Effector memory CD4-positive, alpha-beta T cell (primary cell): Measurements from ENCODE around the gene EMP3.
"Not testable (repeated sequence)": the region's sequence is repeated elsewhere in the genome, so short reads cannot be mapped to it uniquely, and the experiment has no call there.

Source experiments
- DNase-seq, 3 donors: peaks; one replicate each; pipeline ENCODE4 v3.0.0-alpha.2; 2020
- H3K27ac ChIP-seq: 2 replicates; pipeline ENCODE4 v1.7.0; 2013; ENCODE audit warnings: mild to moderate bottlenecking, low read length, moderate library complexity; ENCODE audit not compliant: insufficient read depth, poor library complexity, severe bottlenecking
- H3K27me3 ChIP-seq: replicated peaks from 2 replicates; pipeline ENCODE4 v1.7.0; 2013; ENCODE audit warnings: mild to moderate bottlenecking, low read length; ENCODE audit not compliant: insufficient read depth, control insufficient read depth, poor library complexity, severe bottlenecking
- H3K36me3 ChIP-seq: 2 replicates; pipeline ENCODE4 v1.7.0; 2013; ENCODE audit warnings: mild to moderate bottlenecking, low read length, moderate library complexity; ENCODE audit not compliant: control insufficient read depth, insufficient read depth
- H3K4me1 ChIP-seq: 2 replicates; pipeline ENCODE4 v1.7.0; 2013; ENCODE audit warnings: low read length, mild to moderate bottlenecking; ENCODE audit not compliant: control insufficient read depth, insufficient read depth, poor library complexity, severe bottlenecking
- H3K4me3 ChIP-seq: 2 replicates; pipeline ENCODE4 v1.7.0; 2013; ENCODE audit warnings: low read length, low read depth, mild to moderate bottlenecking; ENCODE audit not compliant: insufficient read depth, poor library complexity, severe bottlenecking
- H3K9me3 ChIP-seq: 2 replicates; pipeline ENCODE4 v1.7.0; 2013; ENCODE audit warnings: mild to moderate bottlenecking, low read length, moderate library complexity; ENCODE audit not compliant: control insufficient read depth

EMP3 gene

GRCh38 chr19:48296963-48297734, 28.2 kb upstream of the EMP3 start:
- no peaks in the 10 kb centered on the region for H3K27me3 ChIP-seq
- H3K27ac ChIP-seq: no peak overlapping the region
- no peaks in the 10 kb centered on the region for H3K36me3 ChIP-seq
- no peaks in the 10 kb centered on the region for H3K9me3 ChIP-seq
- DNase-seq: no peak
- no peaks in the 10 kb centered on the region for H3K4me1 ChIP-seq
- no peak overlapping the region for H3K4me3 ChIP-seq

GRCh38 chr19:48297975-48298374, 27.4 kb upstream of the EMP3 start:
- no peaks in the 10 kb centered on the region for H3K27me3 ChIP-seq
- H3K4me1 ChIP-seq: no peaks in the 10 kb centered on the region
- no peak for DNase-seq

GRCh38 chr19:48301886-48302599, 23.3 kb upstream of the EMP3 start:
- H3K4me3 ChIP-seq: no peak overlapping the region

More at GRCh38 chr19:48297975-48298374, 27.4 kb upstream of the EMP3 start:
- H3K9me3 ChIP-seq: no peaks in the 10 kb centered on the region
- H3K27ac ChIP-seq: no peak overlapping the region
- H3K4me3 ChIP-seq: no peak overlapping the region
- no peaks in the 10 kb centered on the region for H3K36me3 ChIP-seq

GRCh38 chr19:48302600-48302959, 22.8 kb upstream of the EMP3 start:
- no peaks in the 10 kb centered on the region for H3K4me1 ChIP-seq

More at GRCh38 chr19:48301886-48302599, 23.3 kb upstream of the EMP3 start:
- no peak for DNase-seq
- Histone ChIP-seq H3K27ac (no peak overlapping the region), H3K4me1 (no peaks in the 10 kb centered on the region), H3K36me3 (no peaks in the 10 kb centered on the region), H3K9me3 (no peaks in the 10 kb centered on the region), H3K27me3 (no peaks in the 10 kb centered on the region)

GRCh38 chr19:48303367-48303766, 22.0 kb upstream of the EMP3 start:
- DNase-seq: no peak

More at GRCh38 chr19:48302600-48302959, 22.8 kb upstream of the EMP3 start:
- H3K36me3 ChIP-seq: no peaks in the 10 kb centered on the region
- no peak overlapping the region for H3K27ac ChIP-seq
- H3K27me3 ChIP-seq: no peaks in the 10 kb centered on the region
- H3K4me3 ChIP-seq: no peak overlapping the region
- DNase-seq: no peak
- no peaks in the 10 kb centered on the region for H3K9me3 ChIP-seq

GRCh38 chr19:48303866-48304265, 21.5 kb upstream of the EMP3 start:
- Histone ChIP-seq H3K9me3 (no peaks in the 10 kb centered on the region), H3K27me3 (no peaks in the 10 kb centered on the region), H3K27ac (no peak overlapping the region), H3K4me3 (no peak overlapping the region), H3K4me1 (no peaks in the 10 kb centered on the region), H3K36me3 (no peaks in the 10 kb centered on the region)
- DNase-seq: no peak

More at GRCh38 chr19:48303367-48303766, 22.0 kb upstream of the EMP3 start:
- H3K36me3 ChIP-seq: no peaks in the 10 kb centered on the region
- no peaks in the 10 kb centered on the region for H3K27me3 ChIP-seq
- H3K27ac ChIP-seq: no peak overlapping the region
- H3K4me1 ChIP-seq: no peaks in the 10 kb centered on the region
- H3K9me3 ChIP-seq: no peaks in the 10 kb centered on the region
- no peak overlapping the region for H3K4me3 ChIP-seq

GRCh38 chr19:48308631-48309586, 16.4 kb upstream of the EMP3 start:
- H3K27me3 ChIP-seq: no peaks in the 10 kb centered on the region
- H3K4me1 ChIP-seq: no peaks in the 10 kb centered on the region
- H3K4me3 ChIP-seq: no peak overlapping the region
- H3K36me3 ChIP-seq: no peaks in the 10 kb centered on the region
- no peaks in the 10 kb centered on the region for H3K9me3 ChIP-seq
- H3K27ac ChIP-seq: no peak overlapping the region
- DNase-seq: no peak

GRCh38 chr19:48309731-48310130, 15.6 kb upstream of the EMP3 start:
- not testable (repeated sequence) for DNase-seq, H3K27me3 ChIP-seq, H3K4me1 ChIP-seq, H3K4me3 ChIP-seq, H3K36me3 ChIP-seq, H3K27ac ChIP-seq, H3K9me3 ChIP-seq

- no peak overlapping the region for H3K4me3 ChIP-seq
- no peaks in the 10 kb centered on the region for H3K27me3 ChIP-seq
- no peaks in the 10 kb centered on the region for H3K36me3 ChIP-seq
- H3K27ac ChIP-seq: no peak overlapping the region
- H3K4me1 ChIP-seq: no peaks in the 10 kb centered on the region
- no peak for DNase-seq
- no peaks in the 10 kb centered on the region for H3K9me3 ChIP-seq
Observed at GRCh38 chr19:48310227-48310626, 15.1 kb upstream of the EMP3 start.
